ENCODE results near the gene STMN1. TPM values are rescaled to one million over a fixed set of nuclear protein-coding genes. Genes with fewer than 3 reads are reported as not detected.
A peak's percentile ranks its signal among the peaks of the same experiment; 100 is the strongest.

The STMN1 gene
- total and polyA plus RNA-seq, 9 of the 15 experiments (the other 6 are each of a cell fraction or from before 2014, with no cell fraction given), result 269 to 2,153 (median 595) TPM

DNA sequence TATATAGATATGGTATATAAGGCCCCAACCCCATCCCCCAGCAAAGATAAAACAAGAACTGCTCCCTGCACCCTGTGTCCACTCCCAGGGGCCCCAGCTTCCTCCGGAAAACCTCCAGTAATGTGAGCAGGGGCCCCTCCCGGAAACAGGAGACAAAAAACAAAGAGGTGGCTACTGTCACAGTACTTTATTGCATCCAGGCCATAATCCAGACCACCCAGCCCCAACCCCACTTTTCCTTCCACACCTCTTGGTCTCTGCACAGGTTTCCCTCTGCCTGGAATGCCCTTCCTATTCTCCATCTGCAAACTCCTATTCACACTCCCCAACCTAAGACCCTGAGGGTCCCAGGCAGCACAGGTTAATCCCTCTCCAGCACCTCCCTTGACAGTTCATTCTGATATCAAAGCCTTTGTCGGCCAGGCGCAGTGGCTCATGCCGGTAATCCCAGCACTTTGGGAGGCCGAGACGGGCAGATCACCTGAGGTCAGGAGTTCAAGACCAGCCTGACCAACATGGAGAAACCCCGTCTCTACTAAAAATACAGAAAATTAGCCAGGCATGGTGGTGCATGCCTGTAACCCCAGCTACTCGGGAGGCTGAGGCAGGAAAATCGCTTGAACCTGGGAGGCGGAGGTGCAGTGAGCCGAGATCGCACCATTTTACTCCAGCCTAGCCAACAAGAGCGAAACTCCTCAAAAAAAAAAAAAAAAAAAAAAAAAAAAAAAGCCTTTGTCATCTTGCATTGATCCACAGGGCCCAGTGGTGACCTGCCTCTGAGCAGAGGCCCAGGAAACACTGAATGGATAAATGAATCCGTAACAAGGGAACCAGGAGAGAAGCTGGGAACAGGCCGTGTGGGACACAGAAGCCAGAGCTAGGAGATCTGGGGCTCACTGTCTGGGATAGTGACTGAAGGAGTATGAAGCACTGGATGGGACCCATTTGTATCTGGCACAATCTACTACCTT is 44.6 kb downstream of the STMN1 start (continued):
- TF ChIP-seq, protein P1, sequence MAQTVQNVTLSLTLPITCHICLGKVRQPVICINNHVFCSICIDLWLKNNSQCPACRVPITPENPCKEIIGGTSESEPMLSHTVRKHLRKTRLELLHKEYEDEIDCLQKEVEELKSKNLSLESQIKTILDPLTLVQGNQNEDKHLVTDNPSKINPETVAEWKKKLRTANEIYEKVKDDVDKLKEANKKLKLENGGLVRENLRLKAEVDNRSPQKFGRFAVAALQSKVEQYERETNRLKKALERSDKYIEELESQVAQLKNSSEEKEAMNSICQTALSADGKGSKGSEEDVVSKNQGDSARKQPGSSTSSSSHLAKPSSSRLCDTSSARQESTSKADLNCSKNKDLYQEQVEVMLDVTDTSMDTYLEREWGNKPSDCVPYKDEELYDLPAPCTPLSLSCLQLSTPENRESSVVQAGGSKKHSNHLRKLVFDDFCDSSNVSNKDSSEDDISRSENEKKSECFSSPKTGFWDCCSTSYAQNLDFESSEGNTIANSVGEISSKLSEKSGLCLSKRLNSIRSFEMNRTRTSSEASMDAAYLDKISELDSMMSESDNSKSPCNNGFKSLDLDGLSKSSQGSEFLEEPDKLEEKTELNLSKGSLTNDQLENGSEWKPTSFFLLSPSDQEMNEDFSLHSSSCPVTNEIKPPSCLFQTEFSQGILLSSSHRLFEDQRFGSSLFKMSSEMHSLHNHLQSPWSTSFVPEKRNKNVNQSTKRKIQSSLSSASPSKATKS (CRISPR knock-in tag; IDR thresholded peaks at IDR 0.05), result no peak
- TF ChIP-seq ELF2 (CRISPR knock-in tag; IDR thresholded peaks at IDR 0.05), result peak; percentile 17; the same call in 1 of the 2 replicates
- TF ChIP-seq ZFPM2 (CRISPR knock-in tag; IDR thresholded peaks at IDR 0.05), result no peak
- TF ChIP-seq, protein P2, sequence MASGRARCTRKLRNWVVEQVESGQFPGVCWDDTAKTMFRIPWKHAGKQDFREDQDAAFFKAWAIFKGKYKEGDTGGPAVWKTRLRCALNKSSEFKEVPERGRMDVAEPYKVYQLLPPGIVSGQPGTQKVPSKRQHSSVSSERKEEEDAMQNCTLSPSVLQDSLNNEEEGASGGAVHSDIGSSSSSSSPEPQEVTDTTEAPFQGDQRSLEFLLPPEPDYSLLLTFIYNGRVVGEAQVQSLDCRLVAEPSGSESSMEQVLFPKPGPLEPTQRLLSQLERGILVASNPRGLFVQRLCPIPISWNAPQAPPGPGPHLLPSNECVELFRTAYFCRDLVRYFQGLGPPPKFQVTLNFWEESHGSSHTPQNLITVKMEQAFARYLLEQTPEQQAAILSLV (tag; IDR thresholded peaks at IDR 0.05), result no peak
- peak; percentile 37; the same call in 1 of the 2 replicates for TF ChIP-seq ESRRB (CRISPR knock-in tag; IDR thresholded peaks at IDR 0.05; ENCODE audit: borderline replicate concordance)
- TF ChIP-seq U2AF1 (optimal IDR thresholded peaks at IDR 0.05; ENCODE audit: low read depth, low read length), result no peak
- no peak for TF ChIP-seq ATF1 (CRISPR knock-in tag; IDR thresholded peaks at IDR 0.05)
- TF ChIP-seq ATF1 (tag; IDR thresholded peaks at IDR 0.05), result peak; percentile 40; the same call in 1 of the 2 replicates
- TF ChIP-seq XRCC4 (IDR thresholded peaks at IDR 0.05; ENCODE audit: extremely low read depth, insufficient read depth, insufficient read length), result no peak
- TF ChIP-seq JUN (IDR thresholded peaks at IDR 0.05; ENCODE audit: borderline replicate concordance, low read depth, low read length), result no peak
- TF ChIP-seq JUN (CRISPR knock-in tag; IDR thresholded peaks at IDR 0.05; ENCODE audit: borderline replicate concordance), result no peak
- TF ChIP-seq, protein P3, sequence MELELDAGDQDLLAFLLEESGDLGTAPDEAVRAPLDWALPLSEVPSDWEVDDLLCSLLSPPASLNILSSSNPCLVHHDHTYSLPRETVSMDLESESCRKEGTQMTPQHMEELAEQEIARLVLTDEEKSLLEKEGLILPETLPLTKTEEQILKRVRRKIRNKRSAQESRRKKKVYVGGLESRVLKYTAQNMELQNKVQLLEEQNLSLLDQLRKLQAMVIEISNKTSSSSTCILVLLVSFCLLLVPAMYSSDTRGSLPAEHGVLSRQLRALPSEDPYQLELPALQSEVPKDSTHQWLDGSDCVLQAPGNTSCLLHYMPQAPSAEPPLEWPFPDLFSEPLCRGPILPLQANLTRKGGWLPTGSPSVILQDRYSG (tag; conservative IDR thresholded peaks at IDR 0.05; ENCODE audit: low read depth), result no peak
- TF ChIP-seq HNRNPH1 (optimal IDR thresholded peaks at IDR 0.05; ENCODE audit: low read depth, low read length), result no peak
- TF ChIP-seq DDX20 (tag; IDR thresholded peaks at IDR 0.05; ENCODE audit: low read depth), result no peak
- no peak for TF ChIP-seq ZNF830 (CRISPR knock-in tag; IDR thresholded peaks at IDR 0.05)
- no peak for TF ChIP-seq ZNF12 (CRISPR knock-in tag; IDR thresholded peaks at IDR 0.05)
- TF ChIP-seq, protein P4, sequence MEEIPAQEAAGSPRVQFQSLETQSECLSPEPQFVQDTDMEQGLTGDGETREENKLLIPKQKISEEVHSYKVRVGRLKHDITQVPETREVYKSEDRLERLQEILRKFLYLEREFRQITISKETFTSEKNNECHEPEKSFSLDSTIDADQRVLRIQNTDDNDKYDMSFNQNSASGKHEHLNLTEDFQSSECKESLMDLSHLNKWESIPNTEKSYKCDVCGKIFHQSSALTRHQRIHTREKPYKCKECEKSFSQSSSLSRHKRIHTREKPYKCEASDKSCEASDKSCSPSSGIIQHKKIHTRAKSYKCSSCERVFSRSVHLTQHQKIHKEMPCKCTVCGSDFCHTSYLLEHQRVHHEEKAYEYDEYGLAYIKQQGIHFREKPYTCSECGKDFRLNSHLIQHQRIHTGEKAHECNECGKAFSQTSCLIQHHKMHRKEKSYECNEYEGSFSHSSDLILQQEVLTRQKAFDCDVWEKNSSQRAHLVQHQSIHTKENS (CRISPR knock-in tag; IDR thresholded peaks at IDR 0.05), result 0 out of 2 replicates have a peak, but pooled peaks have one; percentile 44
- TF ChIP-seq, protein P5, sequence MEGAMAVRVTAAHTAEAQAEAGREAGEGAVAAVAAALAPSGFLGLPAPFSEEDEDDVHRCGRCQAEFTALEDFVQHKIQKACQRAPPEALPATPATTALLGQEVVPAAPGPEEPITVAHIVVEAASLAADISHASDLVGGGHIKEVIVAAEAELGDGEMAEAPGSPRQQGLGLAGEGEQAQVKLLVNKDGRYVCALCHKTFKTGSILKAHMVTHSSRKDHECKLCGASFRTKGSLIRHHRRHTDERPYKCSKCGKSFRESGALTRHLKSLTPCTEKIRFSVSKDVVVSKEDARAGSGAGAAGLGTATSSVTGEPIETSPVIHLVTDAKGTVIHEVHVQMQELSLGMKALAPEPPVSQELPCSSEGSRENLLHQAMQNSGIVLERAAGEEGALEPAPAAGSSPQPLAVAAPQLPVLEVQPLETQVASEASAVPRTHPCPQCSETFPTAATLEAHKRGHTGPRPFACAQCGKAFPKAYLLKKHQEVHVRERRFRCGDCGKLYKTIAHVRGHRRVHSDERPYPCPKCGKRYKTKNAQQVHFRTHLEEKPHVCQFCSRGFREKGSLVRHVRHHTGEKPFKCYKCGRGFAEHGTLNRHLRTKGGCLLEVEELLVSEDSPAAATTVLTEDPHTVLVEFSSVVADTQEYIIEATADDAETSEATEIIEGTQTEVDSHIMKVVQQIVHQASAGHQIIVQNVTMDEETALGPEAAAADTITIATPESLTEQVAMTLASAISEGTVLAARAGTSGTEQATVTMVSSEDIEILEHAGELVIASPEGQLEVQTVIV (CRISPR knock-in tag; IDR thresholded peaks at IDR 0.05; ENCODE audit: borderline replicate concordance), result no peak
- no peak for TF ChIP-seq ZKSCAN1 (IDR thresholded peaks at IDR 0.05; ENCODE audit: low read depth, low read length)
